Measurements from ENCODE around the gene AADACL2. TPM values are rescaled to one million over a fixed set of nuclear protein-coding genes. Genes with fewer than 3 reads are reported as not detected.

AADACL2 gene, protein sequence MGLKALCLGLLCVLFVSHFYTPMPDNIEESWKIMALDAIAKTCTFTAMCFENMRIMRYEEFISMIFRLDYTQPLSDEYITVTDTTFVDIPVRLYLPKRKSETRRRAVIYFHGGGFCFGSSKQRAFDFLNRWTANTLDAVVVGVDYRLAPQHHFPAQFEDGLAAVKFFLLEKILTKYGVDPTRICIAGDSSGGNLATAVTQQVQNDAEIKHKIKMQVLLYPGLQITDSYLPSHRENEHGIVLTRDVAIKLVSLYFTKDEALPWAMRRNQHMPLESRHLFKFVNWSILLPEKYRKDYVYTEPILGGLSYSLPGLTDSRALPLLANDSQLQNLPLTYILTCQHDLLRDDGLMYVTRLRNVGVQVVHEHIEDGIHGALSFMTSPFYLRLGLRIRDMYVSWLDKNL
- total RNA-seq (not detected), polyA plus RNA-seq (under 1 TPM in 1 of 3 donors, not detected in 2; 0.04 TPM)
- long read RNA-seq, donor 1, result 0 reads
- long read RNA-seq, donor 2, result 0 reads

DNA sequence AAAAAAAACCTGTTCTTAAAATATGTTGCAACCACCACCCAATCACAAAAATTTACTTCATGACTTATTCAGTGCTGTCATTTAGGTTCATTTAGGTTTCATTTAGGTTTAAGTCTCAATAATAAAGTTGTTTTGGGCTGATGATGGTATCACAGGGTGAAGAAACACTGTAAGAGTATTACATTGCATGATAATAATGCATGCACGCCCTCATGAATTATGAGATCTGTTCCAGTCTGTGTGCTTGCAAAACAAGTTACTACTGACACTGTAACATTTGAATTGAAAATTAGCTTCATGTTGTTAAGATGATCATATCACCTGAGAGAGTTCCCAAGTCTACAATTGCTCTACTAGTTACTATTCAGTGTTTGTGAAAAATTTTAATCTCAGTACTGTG lies at the start of gene AADACL2:
Gene AADACL2, plus strand, starts transcription at position 315 of the 400 bp plus-strand sequence. CDS start 109 bp downstream, outside the sequence.
- intact Hi-C loops (cut with DNase I), result no loop called here
- TF ChIP-seq, protein P1, sequence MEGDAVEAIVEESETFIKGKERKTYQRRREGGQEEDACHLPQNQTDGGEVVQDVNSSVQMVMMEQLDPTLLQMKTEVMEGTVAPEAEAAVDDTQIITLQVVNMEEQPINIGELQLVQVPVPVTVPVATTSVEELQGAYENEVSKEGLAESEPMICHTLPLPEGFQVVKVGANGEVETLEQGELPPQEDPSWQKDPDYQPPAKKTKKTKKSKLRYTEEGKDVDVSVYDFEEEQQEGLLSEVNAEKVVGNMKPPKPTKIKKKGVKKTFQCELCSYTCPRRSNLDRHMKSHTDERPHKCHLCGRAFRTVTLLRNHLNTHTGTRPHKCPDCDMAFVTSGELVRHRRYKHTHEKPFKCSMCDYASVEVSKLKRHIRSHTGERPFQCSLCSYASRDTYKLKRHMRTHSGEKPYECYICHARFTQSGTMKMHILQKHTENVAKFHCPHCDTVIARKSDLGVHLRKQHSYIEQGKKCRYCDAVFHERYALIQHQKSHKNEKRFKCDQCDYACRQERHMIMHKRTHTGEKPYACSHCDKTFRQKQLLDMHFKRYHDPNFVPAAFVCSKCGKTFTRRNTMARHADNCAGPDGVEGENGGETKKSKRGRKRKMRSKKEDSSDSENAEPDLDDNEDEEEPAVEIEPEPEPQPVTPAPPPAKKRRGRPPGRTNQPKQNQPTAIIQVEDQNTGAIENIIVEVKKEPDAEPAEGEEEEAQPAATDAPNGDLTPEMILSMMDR (IDR thresholded peaks at IDR 0.05), result no peak
- Histone ChIP-seq H3K27ac (no peak within 1 kb of the TSS), H3K27me3 (ENCODE audit: insufficient read depth in 3 of 3, low read length in 2 of 3) (no peaks in the 10 kb centered on the region), H3K36me3 (ENCODE audit: insufficient read depth in 1 of 2, low read depth in 1 of 2) (no peaks in the 10 kb centered on the region), H3K9me3 (no peaks in the 10 kb centered on the region), H3K4me3 (no peak within 1 kb of the TSS), H3K4me1 (no peaks in the 10 kb centered on the region)
- DNase-seq (no peak), ATAC-seq (no peak)
- WGBS, 3 donors, result 46 to 54% (median 48%) methylated on average over 1 of the region's 1 CpG

DNA sequence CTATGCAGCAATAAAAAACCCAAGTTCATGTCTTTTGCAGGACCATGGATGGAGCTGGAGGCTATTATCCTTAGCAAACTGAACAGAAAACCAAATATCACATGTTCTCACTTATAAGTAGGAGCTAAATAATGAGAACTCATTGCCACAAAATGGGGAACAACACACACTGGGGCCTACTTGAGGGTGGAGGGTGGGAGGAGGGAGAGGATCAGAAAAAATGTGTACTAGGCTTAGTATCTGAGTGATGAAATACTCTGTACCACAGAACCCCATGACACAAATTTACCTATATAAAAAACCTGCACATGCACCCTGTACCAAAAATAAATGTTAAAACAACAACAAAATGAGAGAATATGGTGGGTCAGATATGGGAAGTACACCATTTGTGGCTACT lies 49.6 kb upstream of the AADACL2 start:
- Histone ChIP-seq H3K27ac (no peak overlapping the region), H3K9me3 (no peaks in the 10 kb centered on the region), H3K4me1 (no peaks in the 10 kb centered on the region), H3K27me3 (ENCODE audit: insufficient read depth in 3 of 3, low read length in 2 of 3) (no peaks in the 10 kb centered on the region), H3K4me3 (no peak overlapping the region), H3K36me3 (ENCODE audit: insufficient read depth in 1 of 2, low read depth in 1 of 2) (no peaks in the 10 kb centered on the region)
- intact Hi-C loops (cut with DNase I), result no loop called here
- DNase-seq (no peak), ATAC-seq (no peak)
- TF ChIP-seq, protein P1 (IDR thresholded peaks at IDR 0.05), result no peak

- H3K9me3 ChIP-seq, result no peaks in the 10 kb centered on the region
- DNase-seq (no peak), ATAC-seq (no peak)
- no peak overlapping the region for H3K27ac ChIP-seq
- H3K4me1 ChIP-seq, result no peaks in the 10 kb centered on the region
- 70 to 90% (median 73%) methylated on average over 3 of the region's 3 CpGs for WGBS, 3 donors
- no peaks in the 10 kb centered on the region for H3K36me3 ChIP-seq (ENCODE audit: insufficient read depth in 1 of 2, low read depth in 1 of 2)
- TF ChIP-seq, protein P1 (IDR thresholded peaks at IDR 0.05), result no peak
- no peak overlapping the region for H3K4me3 ChIP-seq
- no peaks in the 10 kb centered on the region for H3K27me3 ChIP-seq (ENCODE audit: insufficient read depth in 3 of 3, low read length in 2 of 3)
- intact Hi-C loops (cut with DNase I), result no loop called here
Measured at GRCh38 chr3:151686257-151686656, 47.5 kb upstream of the AADACL2 start.

DNA sequence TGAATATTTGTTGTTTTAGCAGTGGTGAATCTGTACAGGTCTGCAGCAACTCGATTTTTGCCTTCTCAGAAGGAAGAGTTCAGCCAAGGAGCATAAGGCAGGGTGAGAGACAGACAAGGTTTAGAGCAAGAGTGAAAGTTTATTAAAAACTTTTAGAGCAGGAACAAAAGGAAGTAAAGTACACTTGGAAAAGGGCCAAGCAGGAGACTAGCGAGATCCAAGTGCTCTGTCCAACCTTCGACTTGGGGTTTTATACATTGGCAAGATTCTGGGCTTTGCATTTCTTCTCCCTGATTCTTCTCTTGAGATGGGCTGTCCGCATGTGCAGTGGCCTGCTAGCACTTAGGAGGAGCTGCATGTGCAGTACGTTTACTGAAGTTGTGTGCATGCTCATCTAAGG lies 46.7 kb upstream of the AADACL2 start:
- H3K36me3 ChIP-seq (ENCODE audit: insufficient read depth in 1 of 2, low read depth in 1 of 2), result no peaks in the 10 kb centered on the region
- no peaks in the 10 kb centered on the region for H3K27me3 ChIP-seq (ENCODE audit: insufficient read depth in 3 of 3, low read length in 2 of 3)
- 22 to 30% (median 28%) methylated on average over 5 of the region's 5 CpGs for WGBS, 3 donors
- TF ChIP-seq, protein P1 (IDR thresholded peaks at IDR 0.05), result no peak
- no peak overlapping the region for H3K4me3 ChIP-seq
- no peak for ATAC-seq
- H3K4me1 ChIP-seq, result no peaks in the 10 kb centered on the region
- no peak for DNase-seq
- intact Hi-C loops (cut with DNase I), result no loop called here
- no peaks in the 10 kb centered on the region for H3K9me3 ChIP-seq
- no peak overlapping the region for H3K27ac ChIP-seq
